B cell (primary cell): ENCODE data around the gene PPP1R14D. TPM values are rescaled to one million over a fixed set of nuclear protein-coding genes. Genes with fewer than 3 reads are reported as not detected.

ENCODE experiments used
- ATAC-seq: fragments of 200-7000 bp; cut with Tn5 transposase; one replicate; pipeline ENCODE4 v1.10.0; 2021; ENCODE audit warnings: low read depth, mild to moderate bottlenecking, moderate number of reproducible peaks, moderate library complexity
- CTCF ChIA-PET: fragments of 350-600 bp; sonication (Branson Sonifier 250); formaldehyde crosslinking; loops from one replicate; lab custom pipeline; 2021; ENCODE audit warnings: antibody characterized with exemption, inconsistent platforms; lab: Charles Lee
- POLR2A ChIA-PET: fragments of 350-600 bp; sonication (Branson Sonifier 250); formaldehyde crosslinking; loops from one replicate; lab custom pipeline; 2021; ENCODE audit warnings: antibody characterized with exemption; lab: Charles Lee
- DNase-seq: peaks from one replicate; pipeline ENCODE4 v3.0.0; 2013
- H2AFZ ChIP-seq: 2 replicates; pipeline ENCODE4 v1.6.1; 2012; ENCODE audit warnings: mild to moderate bottlenecking, low read depth, low read length; ENCODE audit not compliant: insufficient read depth, poor library complexity, severe bottlenecking
- H3K27ac ChIP-seq, 2 donors: 1 replicate in 1 of 2; 2 replicates in 1 of 2; pipeline ENCODE4 v1.5.1; 2012 to 2013; ENCODE audit warnings: low read length in 2 of 2, mild to moderate bottlenecking in 2 of 2, moderate library complexity in 1 of 2
- H3K27me3 ChIP-seq, 4 experiments: fragments of 200-600 bp in 1 of 4; sonication (generic) in 1 of 4; replicated peaks in 1 of 4; 1 replicate in 2 of 4; 2 replicates in 2 of 4; pipeline versions ENCODE4 v1.6.1 to v1.7.0; 2013 to 2016; ENCODE audit warnings: low read length in 3 of 4, mild to moderate bottlenecking in 2 of 4, mixed read lengths in 1 of 4, moderate library complexity in 1 of 4; ENCODE audit not compliant: insufficient read depth in 4 of 4, control insufficient read depth in 3 of 4; ENCODE audit errors: control extremely low read depth in 1 of 4
- H3K36me3 ChIP-seq, 2 experiments: replicated peaks in 1 of 2; 1 replicate in 1 of 2; 2 replicates in 1 of 2; pipeline versions ENCODE4 v1.6.1 to v1.7.1; 2013; ENCODE audit warnings: low read length in 1 of 2; ENCODE audit not compliant: insufficient read depth in 2 of 2, control insufficient read depth in 1 of 2; ENCODE audit errors: control extremely low read depth in 1 of 2, extremely low read depth in 1 of 2
- H3K4me1 ChIP-seq, 2 donors: fragments of 200-600 bp in 1 of 2; sonication (generic) in 1 of 2; 1 replicate in 1 of 2; 2 replicates in 1 of 2; pipeline versions ENCODE4 v1.5.1 to v1.6.1; 2013 to 2017; ENCODE audit warnings: low read length in 2 of 2; ENCODE audit not compliant: control insufficient read depth in 2 of 2, insufficient read depth in 2 of 2
- H3K4me2 ChIP-seq: replicated peaks from 2 replicates; pipeline ENCODE3; 2012; ENCODE audit warnings: mild to moderate bottlenecking, low read depth, low read length; ENCODE audit not compliant: poor library complexity, severe bottlenecking
- H3K4me3 ChIP-seq, 5 experiments: fragments of 200-600 bp in 1 of 5; sonication (generic) in 1 of 5; 1 replicate in 3 of 5; 2 replicates in 2 of 5; pipeline versions ENCODE4 v1.5.1 to v1.7.0; 2011 to 2016; ENCODE audit warnings: low read length in 4 of 5, mild to moderate bottlenecking in 4 of 5, low read depth in 2 of 5, control low read depth in 1 of 5, moderate library complexity in 1 of 5; ENCODE audit not compliant: insufficient read depth in 1 of 5; ENCODE audit errors: control extremely low read depth in 1 of 5, extremely low read depth in 1 of 5
- H3K79me2 ChIP-seq: fragments of 200-600 bp; sonication (generic); one replicate; pipeline ENCODE4 v1.6.0; 2016; ENCODE audit warnings: low read length; ENCODE audit not compliant: control insufficient read depth, insufficient read depth
- H3K9ac ChIP-seq: fragments of 200-600 bp; sonication (generic); 2 replicates; pipeline ENCODE4 v1.6.1; 2017; ENCODE audit warnings: mild to moderate bottlenecking, low read length, moderate library complexity
- H3K9me3 ChIP-seq, 3 donors: one replicate each; pipeline versions ENCODE4 v1.6.1 to v1.7.1; 2013; ENCODE audit warnings: low read length in 2 of 3; ENCODE audit not compliant: control insufficient read depth in 2 of 3, insufficient read depth in 1 of 3; ENCODE audit errors: control extremely low read depth in 1 of 3
- H4K20me1 ChIP-seq: 2 replicates; pipeline ENCODE4 v1.6.0; 2012; ENCODE audit warnings: mild to moderate bottlenecking, low read length; ENCODE audit not compliant: insufficient read depth, control insufficient read depth, poor library complexity, severe bottlenecking
- H3K27ac Mint-ChIP-seq: one replicate; pipeline ENCODE4 v1.8.0; 2021; ENCODE audit warnings: mixed read lengths
- H3K27me3 Mint-ChIP-seq: one replicate; pipeline ENCODE4 v1.8.0; 2021; ENCODE audit warnings: mixed read lengths
- H3K4me1 Mint-ChIP-seq: one replicate; pipeline ENCODE4 v1.8.0; 2021; ENCODE audit warnings: mixed read lengths
- H3K4me3 Mint-ChIP-seq: one replicate; pipeline ENCODE4 v1.8.0; 2021; ENCODE audit warnings: mixed read lengths
- H3K9me3 Mint-ChIP-seq: one replicate; pipeline ENCODE4 v1.8.0; 2022; ENCODE audit warnings: mixed read lengths; ENCODE audit not compliant: insufficient read depth
- CTCF ChIP-seq: fragments of 200-600 bp; IDR thresholded peaks from one replicate; pipeline ENCODE4 v1.8.0; 2022; ENCODE audit warnings: antibody characterized with exemption, mild to moderate bottlenecking
- EZH2 ChIP-seq: IDR thresholded peaks from 2 replicates; pipeline ENCODE4 v1.6.1; 2012; ENCODE audit warnings: borderline replicate concordance, low read depth, mild to moderate bottlenecking, moderate library complexity, low read length; ENCODE audit not compliant: insufficient read depth, poor library complexity, severe bottlenecking
- WGBS: methylation state at CpG from one replicate; pipeline ENCODE4 v1.1.5; 2013; ENCODE audit warnings: missing lambda C conversion rate; ENCODE audit not compliant: insufficient coverage; 5-methylcytosine and 5-hydroxymethylcytosine counted together
- intact Hi-C: fragments of 100-400 bp; cut with micrococcal nuclease; formaldehyde crosslinking; loops from one replicate; pipeline ENCODE4 v1.10.0; 2022
- polyA plus RNA-seq: library from polyadenylated mRNA; depleted of rRNA; stranded (reverse); fragments of >200 nt; gene quantifications from 2 replicates; pipeline ENCODE4 v1.2.3, GENCODE V29; 2012
- total RNA-seq, 2 donors: library from RNA; stranded (reverse); fragments of 120-200 nt in 1 of 2; gene quantifications; 1 replicate in 1 of 2; 2 replicates in 1 of 2; pipeline versions ENCODE4 v1.2.3 to v1.2.4, GENCODE V29; 2013 to 2022

PPP1R14D gene
- total and polyA plus RNA-seq, 2 donors (not counting 1 experiment from before 2014, with no cell fraction given) = 0.19 TPM; not detected in 1

- Mint-ChIP-seq H3K27ac (no peak overlapping the region), H3K4me3 (no peak overlapping the region), H3K4me1 (peaks cover 11% of the 10 kb centered on the region), H3K9me3 (no peaks in the 10 kb centered on the region), H3K27me3 (no peaks in the 10 kb centered on the region)
- TF ChIP-seq EZH2 = no peak
- TF ChIP-seq CTCF = no peak
- ChIA-PET POLR2A (no interaction called here), CTCF (interaction anchor here (0.7 kb wide), 1 partner anchor 980 kb away, joined by 3 read pairs; no protein-coding TSS in a partner anchor)
- no peak overlapping the region for H3K4me3 ChIP-seq
- intact Hi-C loops = no loop called here
- ATAC-seq (no peak), DNase-seq (no peak)
- H3K27me3 ChIP-seq = no peaks in the 10 kb centered on the region
- no peak overlapping the region for H3K27ac ChIP-seq
- 92% methylated on average over 7 of the region's 9 CpGs for WGBS
- peaks cover 2 to 18% of the 10 kb centered on the region in 2 experiments for H3K36me3 ChIP-seq
- H4K20me1 ChIP-seq = peaks cover 35% of the 10 kb centered on the region
- H3K9ac ChIP-seq = no peak overlapping the region
- no peak overlapping the region for H2AFZ ChIP-seq
- no peak overlapping the region for H3K4me2 ChIP-seq
- H3K4me1 ChIP-seq = no peaks in the 10 kb centered on the region
- no peaks in the 10 kb centered on the region for H3K9me3 ChIP-seq
- H3K79me2 ChIP-seq = peaks cover 82% of the 10 kb centered on the region
Measured at GRCh38 chr15:40793216-40793989, 35.1 kb downstream of the PPP1R14D start.

- ATAC-seq (no peak), DNase-seq (no peak)
- Mint-ChIP-seq H3K27ac (no peak overlapping the region), H3K4me3 (no peak overlapping the region), H3K9me3 (no peaks in the 10 kb centered on the region), H3K27me3 (no peaks in the 10 kb centered on the region), H3K4me1 (peaks cover 15% of the 10 kb centered on the region)
- no peak overlapping the region for H3K4me3 ChIP-seq
- ChIA-PET CTCF (interaction anchor here (0.7 to 0.8 kb wide), 3 partner anchors 10 to 114 kb away, joined by 3 read pairs; partner anchors contain the start of gene RAD51), POLR2A (interaction anchor here (0.6 kb wide), 1 partner anchor 15 kb away, joined by 3 read pairs; no protein-coding TSS in a partner anchor)
- 60% methylated on average over 1 of the region's 3 CpGs for WGBS
- H3K79me2 ChIP-seq = peaks cover 77% of the 10 kb centered on the region
- H3K27ac ChIP-seq = no peak overlapping the region
- intact Hi-C loops = no loop called here
- H3K4me1 ChIP-seq = peaks cover 4 to 6% of the 10 kb centered on the region in 2 donors
- no peak overlapping the region for H3K9ac ChIP-seq
- H3K27me3 ChIP-seq = no peaks in the 10 kb centered on the region
- H3K9me3 ChIP-seq = no peaks in the 10 kb centered on the region
- no peak overlapping the region for H3K4me2 ChIP-seq
- peaks cover 2 to 15% of the 10 kb centered on the region in 2 experiments for H3K36me3 ChIP-seq
- H4K20me1 ChIP-seq = peaks cover 32% of the 10 kb centered on the region
- no peak overlapping the region for H2AFZ ChIP-seq
- TF ChIP-seq CTCF (no peak), EZH2 (no peak)
Measured at GRCh38 chr15:40792394-40792793, 36.1 kb downstream of the PPP1R14D start.
